ENCODE data around the gene ATXN2. TPM values are rescaled to one million over a fixed set of nuclear protein-coding genes. Genes with fewer than 3 reads are reported as not detected.
A peak's percentile ranks its signal among the peaks of the same experiment; 100 is the strongest.

ATXN2 gene
- total RNA-seq, 1 donor from 2014 or later: 10.9 TPM

- DNase-seq (ENCODE audit: low read depth in 2 of 2): peak in 1 of 2 donors; percentile 58
Measured at GRCh38 chr12:111438481-111438880, 160.6 kb downstream of the ATXN2 start.

- DNase-seq (ENCODE audit: low read depth in 2 of 2): peak in 1 of 2 donors; percentile 93
Measured at GRCh38 chr12:111437816-111438454, 161.2 kb downstream of the ATXN2 start.

- no peak for DNase-seq (ENCODE audit: low read depth in 2 of 2)
Measured at GRCh38 chr12:111436811-111437210, 162.3 kb downstream of the ATXN2 start.

- no peak for DNase-seq (ENCODE audit: low read depth in 2 of 2)
Measured at GRCh38 chr12:111436266-111436665, 162.8 kb downstream of the ATXN2 start.

GRCh38 chr12:111435661-111436201 is 163.4 kb downstream of the ATXN2 start:
- no peak for DNase-seq (ENCODE audit: low read depth in 2 of 2)

- DNase-seq (ENCODE audit: low read depth in 2 of 2): peak; percentile 81 to 87
Measured at GRCh38 chr12:111434680-111435338, 164.3 kb downstream of the ATXN2 start.

GRCh38 chr12:111434049-111434448 is 165.1 kb downstream of the ATXN2 start:
- DNase-seq (ENCODE audit: low read depth in 2 of 2): no peak

GRCh38 chr12:111431772-111432171 is 167.3 kb downstream of the ATXN2 start:
- no peak for DNase-seq (ENCODE audit: low read depth in 2 of 2)

GRCh38 chr12:111430433-111431353 is 168.4 kb downstream of the ATXN2 start:
- peak in 1 of 2 donors; percentile 66 for DNase-seq (ENCODE audit: low read depth in 2 of 2)

GRCh38 chr12:111429828-111430432 is 169.2 kb downstream of the ATXN2 start:
- no peak for DNase-seq (ENCODE audit: low read depth in 2 of 2)

- peak in 1 of 2 donors; percentile 81 for DNase-seq (ENCODE audit: low read depth in 2 of 2)
Measured at GRCh38 chr12:111428728-111429175, 170.4 kb downstream of the ATXN2 start.

- DNase-seq (ENCODE audit: low read depth in 2 of 2): no peak
Measured at GRCh38 chr12:111428081-111428727, 170.9 kb downstream of the ATXN2 start.

GRCh38 chr12:111427417-111428074 is 171.6 kb downstream of the ATXN2 start:
- DNase-seq (ENCODE audit: low read depth in 2 of 2): no peak

GRCh38 chr12:111426344-111427185 is 172.6 kb downstream of the ATXN2 start:
- DNase-seq (ENCODE audit: low read depth in 2 of 2): peak in 1 of 2 donors; percentile 71

- DNase-seq (ENCODE audit: low read depth in 2 of 2): peak in 1 of 2 donors; percentile 51
Measured at GRCh38 chr12:111425655-111426054, 173.5 kb downstream of the ATXN2 start.

- no peak for DNase-seq (ENCODE audit: low read depth in 2 of 2)
Measured at GRCh38 chr12:111424793-111425251, 174.3 kb downstream of the ATXN2 start.

GRCh38 chr12:111424189-111424792 is 174.8 kb downstream of the ATXN2 start:
- DNase-seq (ENCODE audit: low read depth in 2 of 2): no peak

GRCh38 chr12:111420494-111420893 is 178.6 kb downstream of the ATXN2 start:
- DNase-seq (ENCODE audit: low read depth in 2 of 2): no peak

GRCh38 chr12:111419784-111420183 is 179.3 kb downstream of the ATXN2 start:
- no peak for DNase-seq (ENCODE audit: low read depth in 2 of 2)
